ENCODE data around the gene SLC34A1.

Gene SLC34A1

GRCh38 chr5:177447066-177447610, 62.9 kb downstream of the SLC34A1 start:
- peak; percentile 89 for DNase-seq

DNA sequence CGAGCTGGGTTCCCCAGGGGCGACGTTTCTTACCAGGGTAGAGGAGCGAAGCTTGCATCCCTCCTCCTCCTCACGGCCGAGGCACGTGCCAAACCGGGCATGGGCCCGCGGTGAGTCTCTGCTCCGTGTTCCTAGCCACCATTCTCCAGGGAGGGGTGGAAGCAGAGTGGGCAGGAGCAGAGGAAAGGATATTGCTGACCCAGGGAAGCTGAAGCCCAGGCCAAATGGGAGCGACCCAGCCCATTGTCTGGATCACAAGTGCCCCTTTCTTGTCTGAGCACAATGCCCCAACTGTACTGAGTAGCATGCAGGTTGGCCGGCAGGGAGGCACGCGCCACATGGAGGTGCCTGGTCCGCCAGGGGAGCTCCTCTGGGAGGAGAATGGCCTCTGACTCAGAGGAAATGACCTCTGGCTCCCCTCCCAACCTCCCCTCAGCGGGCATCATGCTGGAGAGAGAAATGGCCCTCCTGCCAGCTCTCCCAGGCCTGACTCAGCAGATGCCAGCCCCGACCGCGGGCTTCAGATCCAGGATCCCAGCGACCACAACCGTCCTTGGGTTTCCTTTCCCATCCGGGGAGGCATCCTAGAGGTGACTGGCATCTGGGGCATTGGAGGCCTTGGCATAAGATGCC, 63.5 kb downstream of the SLC34A1 start:
- DNase-seq: no peak
